Activated CD4-positive, alpha-beta T cell treated with anti-CD3 and anti-CD28 coated beads for 36 hours (primary cell): ENCODE measurements around the gene MMP8. TPM values are rescaled to one million over a fixed set of nuclear protein-coding genes. Genes with fewer than 3 reads are reported as not detected.
"Not testable (repeated sequence)": the region's sequence is repeated elsewhere in the genome, so short reads cannot be mapped to it uniquely, and the experiment has no call there.

ENCODE experiments used
- ATAC-seq: fragments of 200-7000 bp; cut with Tn5 transposase; one replicate; pipeline ENCODE4 v1.10.0; 2021; ENCODE audit warnings: mild to moderate bottlenecking, moderate library complexity
- CTCF ChIA-PET: fragments of 350-600 bp; sonication (Branson Sonifier 250); formaldehyde crosslinking; loops from one replicate; lab custom pipeline; 2021; ENCODE audit warnings: antibody characterized with exemption; lab: Charles Lee
- POLR2A ChIA-PET: fragments of 350-600 bp; sonication (Branson Sonifier 250); formaldehyde crosslinking; loops from one replicate; lab custom pipeline; 2021; ENCODE audit warnings: antibody characterized with exemption, inconsistent platforms; lab: Charles Lee
- DNase-seq: peaks from one replicate; pipeline ENCODE4 v3.0.0-alpha.2; 2020
- H3K27ac Mint-ChIP-seq: one replicate; pipeline ENCODE4 v1.8.0; 2021; ENCODE audit warnings: mixed read lengths
- H3K27me3 Mint-ChIP-seq: one replicate; pipeline ENCODE4 v1.8.0; 2021; ENCODE audit warnings: mixed read lengths
- H3K36me3 Mint-ChIP-seq: one replicate; pipeline ENCODE4 v1.8.0; 2021; ENCODE audit warnings: low read depth, mixed read lengths
- H3K4me1 Mint-ChIP-seq: one replicate; pipeline ENCODE4 v1.8.0; 2021; ENCODE audit warnings: mixed read lengths
- H3K4me3 Mint-ChIP-seq: one replicate; pipeline ENCODE4 v1.8.0; 2021; ENCODE audit warnings: mild to moderate bottlenecking, moderate library complexity, mixed read lengths
- H3K9me3 Mint-ChIP-seq: one replicate; pipeline ENCODE4 v1.8.0; 2021; ENCODE audit warnings: low read depth, mixed read lengths
- intact Hi-C, 2 experiments: fragments of 100-400 bp; cut with DNase I in 1 of 2; cut with micrococcal nuclease in 1 of 2; formaldehyde crosslinking; loops; one replicate each; pipeline versions ENCODE4 v1.14.2 to v1.15.1; 2022 to 2024; cut with DNase I, micrococcal nuclease
- total RNA-seq, 2 experiments: library from RNA; stranded (reverse); gene quantifications; one replicate each; pipeline ENCODE4 v1.2.3, GENCODE V29; 2021

Gene MMP8
- total RNA-seq, 2 experiments from 2014 or later, result not detected

DNA sequence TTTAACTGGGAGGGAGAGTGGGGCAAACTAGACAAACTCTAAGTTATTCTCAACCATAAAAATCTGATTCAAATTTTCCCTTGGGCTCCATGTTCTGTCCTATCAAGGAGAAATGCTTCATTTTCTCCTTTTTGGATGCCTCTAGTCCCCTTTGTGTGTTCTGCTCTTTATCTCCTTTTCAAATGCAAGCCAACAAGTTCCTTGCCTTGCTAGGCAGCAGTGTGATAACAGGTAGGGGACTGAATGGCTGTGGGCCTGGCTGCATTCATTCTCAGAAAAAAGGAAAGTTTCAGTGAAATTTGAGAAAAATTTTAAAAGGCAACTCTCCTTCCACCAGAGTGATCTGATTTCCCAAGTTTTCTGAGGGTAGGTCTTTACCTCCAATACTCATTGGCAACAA lies 26.9 kb upstream of the MMP8 start:
- H3K4me3 Mint-ChIP-seq, result no peak overlapping the region
- H3K9me3 Mint-ChIP-seq, result peaks cover 3% of the 10 kb centered on the region
- H3K27ac Mint-ChIP-seq, result no peak overlapping the region
- ATAC-seq, result no peak
- intact Hi-C loops, result no loop called here
- no peaks in the 10 kb centered on the region for H3K4me1 Mint-ChIP-seq
- no peaks in the 10 kb centered on the region for H3K36me3 Mint-ChIP-seq
- DNase-seq, result no peak
- ChIA-PET CTCF (no interaction called here), POLR2A (no interaction called here)
- H3K27me3 Mint-ChIP-seq, result peaks cover 24% of the 10 kb centered on the region

DNA sequence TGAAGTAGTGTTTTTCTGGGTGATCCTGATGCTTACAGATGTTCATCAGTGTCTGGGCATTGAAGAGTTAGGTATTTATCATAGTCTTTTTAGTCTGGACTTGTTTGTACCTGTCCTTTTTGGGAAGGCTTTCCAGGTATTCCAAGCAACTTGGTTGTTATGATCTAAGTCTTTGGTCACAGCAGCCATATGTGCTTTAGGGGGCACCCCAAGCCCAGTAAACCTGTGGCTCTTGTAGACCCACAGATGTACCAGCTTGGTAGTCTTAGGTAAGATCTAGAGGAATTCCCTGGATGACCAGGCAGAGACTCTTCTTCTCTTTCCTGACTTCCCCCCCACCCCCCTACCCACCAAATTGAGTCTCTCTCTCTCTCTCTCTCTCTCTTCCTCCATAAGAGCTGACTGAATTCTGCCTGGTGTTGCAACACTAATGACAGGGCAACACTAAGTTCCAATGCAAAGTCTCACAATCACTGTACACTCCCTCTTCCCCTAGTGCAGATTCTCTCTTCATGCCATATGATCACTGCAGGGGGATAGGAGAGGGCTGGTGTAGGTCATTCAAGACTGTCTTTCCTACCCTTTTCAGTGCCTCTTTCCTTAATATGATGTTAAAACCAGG lies 24.5 kb upstream of the MMP8 start:
- CTCF ChIA-PET, result interaction anchor here (0.7 kb wide), 1 partner anchor 68 kb away, joined by 4 read pairs; no protein-coding TSS in a partner anchor
- intact Hi-C loops, result no loop called here

DNA sequence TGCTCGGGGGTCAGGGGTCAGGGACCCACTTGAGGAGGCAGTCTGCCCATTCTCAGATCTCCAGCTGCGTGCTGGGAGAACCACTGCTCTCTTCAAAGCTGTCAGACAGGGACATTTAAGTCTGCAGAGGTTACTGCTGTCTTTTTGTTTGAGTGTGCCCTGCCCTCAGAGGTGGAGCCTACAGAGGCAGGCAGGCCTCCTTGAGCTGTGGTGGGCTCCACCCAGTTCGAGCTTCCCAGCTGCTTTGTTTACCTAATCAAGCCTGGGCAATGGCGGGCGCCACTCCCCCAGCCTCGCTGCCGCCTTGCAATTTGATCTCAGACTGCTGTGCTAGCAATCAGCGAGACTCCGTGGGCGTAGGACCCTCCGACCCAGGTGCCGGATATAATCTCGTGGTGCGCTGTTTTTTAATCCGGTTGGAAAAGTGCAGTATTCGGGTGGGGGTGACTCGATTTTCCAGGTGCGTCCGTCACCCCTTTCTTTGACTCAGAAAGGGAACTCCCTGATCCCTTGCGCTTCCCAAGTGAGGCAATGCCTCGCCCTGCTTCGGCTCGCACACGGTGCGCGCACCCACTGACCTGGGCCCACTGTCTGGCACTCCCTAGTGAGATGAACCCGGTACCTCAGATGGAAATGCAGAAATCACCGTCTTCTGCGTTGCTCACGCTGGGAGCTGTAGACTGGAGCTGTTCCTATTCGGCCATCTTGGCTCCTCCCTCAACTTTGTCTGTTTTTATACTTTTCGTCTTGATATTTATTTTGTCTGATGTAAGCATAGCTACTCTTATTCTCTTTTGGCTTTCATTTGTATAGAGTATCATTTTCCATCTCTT lies 22.2 kb upstream of the MMP8 start:
- intact Hi-C loops, ATAC-seq, DNase-seq, H3K27ac Mint-ChIP-seq, H3K9me3 Mint-ChIP-seq, POLR2A ChIA-PET, H3K36me3 Mint-ChIP-seq, H3K27me3 Mint-ChIP-seq, H3K4me1 Mint-ChIP-seq, CTCF ChIA-PET, H3K4me3 Mint-ChIP-seq: not testable (repeated sequence)

More for the DNA sequence above, 24.5 kb upstream of the MMP8 start:
- Mint-ChIP-seq H3K9me3 (peaks cover 7% of the 10 kb centered on the region), H3K4me3 (no peak overlapping the region), H3K27me3 (peaks cover 17% of the 10 kb centered on the region), H3K4me1 (no peaks in the 10 kb centered on the region), H3K27ac (no peak overlapping the region), H3K36me3 (no peaks in the 10 kb centered on the region)
- no peak for DNase-seq
- no peak for ATAC-seq
- POLR2A ChIA-PET, result no interaction called here

DNA sequence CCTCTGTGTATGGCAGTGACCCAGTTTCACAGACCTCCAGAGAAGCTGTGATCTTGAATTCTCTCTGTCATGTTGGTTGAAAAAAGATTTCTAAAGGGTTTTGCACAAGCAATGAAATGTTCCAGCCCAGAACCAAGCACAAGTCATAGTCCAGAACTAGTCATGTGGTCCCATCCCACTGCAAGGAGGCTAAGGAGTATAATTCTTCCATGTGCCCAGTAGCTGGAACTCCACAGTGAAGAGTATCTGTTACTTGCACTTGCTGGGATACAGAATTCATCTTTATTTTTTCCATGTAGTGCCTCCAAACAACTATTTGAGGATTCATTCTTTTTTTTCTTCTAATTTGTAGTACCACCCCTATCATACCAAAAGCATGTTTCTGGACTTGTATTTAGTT lies 9.9 kb upstream of the MMP8 start:
- no peaks in the 10 kb centered on the region for H3K4me1 Mint-ChIP-seq
- no peak for ATAC-seq
- intact Hi-C loops, result loop anchor here in 1 of 2 experiments (1.0 kb wide), 1 partner anchor 321 kb away; no protein-coding TSS in a partner anchor
- POLR2A ChIA-PET, result no interaction called here
- peaks cover 17% of the 10 kb centered on the region for H3K27me3 Mint-ChIP-seq
- no peak for DNase-seq
- no peak overlapping the region for H3K27ac Mint-ChIP-seq
- CTCF ChIA-PET, result interaction anchor here (0.7 to 3.2 kb wide), 4 partner anchors 28 to 499 kb away, joined by 3 to 15 read pairs (median 3); partner anchors contain the start of gene MMP10
- H3K36me3 Mint-ChIP-seq, result no peaks in the 10 kb centered on the region
- no peaks in the 10 kb centered on the region for H3K9me3 Mint-ChIP-seq
- no peak overlapping the region for H3K4me3 Mint-ChIP-seq

DNA sequence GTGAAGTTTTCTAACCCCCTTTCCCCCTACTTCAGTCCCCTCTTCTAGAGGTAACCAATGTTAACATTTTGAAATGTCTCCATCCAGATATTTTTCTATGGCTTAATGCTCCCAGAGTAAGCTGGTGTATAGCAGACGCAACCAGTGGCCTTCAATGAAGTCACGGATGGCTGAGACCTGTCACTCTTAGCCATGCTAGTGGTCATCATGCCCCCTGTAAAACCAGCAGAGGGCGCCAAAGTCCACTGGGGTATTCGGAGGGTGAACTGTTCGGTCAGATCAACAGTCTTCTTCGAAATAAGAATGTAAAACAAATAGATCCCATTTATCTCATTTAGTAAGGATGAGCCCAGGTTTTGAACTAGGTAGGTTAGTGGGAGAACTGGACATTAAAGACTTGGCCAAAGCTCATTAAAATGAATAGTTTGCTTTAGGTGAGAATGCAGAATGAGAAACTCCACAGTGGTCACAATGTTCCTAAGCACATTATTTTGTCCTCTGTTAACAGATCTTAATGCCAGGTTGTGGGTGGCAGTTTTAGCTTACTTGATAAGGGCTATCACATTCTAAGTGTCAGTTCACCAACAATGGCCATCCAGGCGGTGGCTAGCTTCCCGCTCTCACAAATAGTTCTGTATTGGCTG lies 8.6 kb upstream of the MMP8 start:
- POLR2A ChIA-PET, result no interaction called here
- Mint-ChIP-seq H3K4me3 (no peak overlapping the region), H3K36me3 (no peaks in the 10 kb centered on the region), H3K9me3 (no peaks in the 10 kb centered on the region), H3K27ac (no peak overlapping the region), H3K4me1 (no peaks in the 10 kb centered on the region), H3K27me3 (peaks cover 14% of the 10 kb centered on the region)
- ATAC-seq, result peak; percentile 65
- intact Hi-C loops, result loop anchor here (1.0 kb wide), 1 partner anchor 208 kb away; no protein-coding TSS in a partner anchor
- CTCF ChIA-PET, result interaction anchor here (0.8 to 3.2 kb wide), 7 partner anchors 17 to 244 kb away, joined by 3 to 15 read pairs (median 4); no protein-coding TSS in a partner anchor
- peak; percentile 79 for DNase-seq

DNA sequence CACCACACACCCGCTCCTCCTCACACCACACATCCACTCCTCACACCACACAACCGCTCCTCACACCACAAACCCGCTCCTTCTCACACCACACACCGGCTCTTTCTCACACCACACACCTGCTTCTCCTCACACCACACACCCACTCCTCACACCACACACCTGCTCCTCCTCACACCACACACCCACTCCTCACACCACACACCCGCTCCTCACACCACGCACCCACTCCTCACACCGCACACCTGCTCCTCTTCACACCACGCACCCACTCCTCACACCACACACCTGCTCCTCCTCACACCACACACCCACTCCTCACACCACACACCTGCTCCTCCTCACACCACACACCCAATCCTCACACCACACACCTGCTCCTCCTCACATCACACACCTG lies 6.2 kb upstream of the MMP8 start:
- CTCF ChIA-PET, H3K4me1 Mint-ChIP-seq, H3K4me3 Mint-ChIP-seq, H3K27ac Mint-ChIP-seq, H3K36me3 Mint-ChIP-seq, DNase-seq, ATAC-seq, intact Hi-C loops, POLR2A ChIA-PET, H3K9me3 Mint-ChIP-seq: not testable (repeated sequence)
- H3K27me3 Mint-ChIP-seq, result peaks cover 11% of the 10 kb centered on the region

DNA sequence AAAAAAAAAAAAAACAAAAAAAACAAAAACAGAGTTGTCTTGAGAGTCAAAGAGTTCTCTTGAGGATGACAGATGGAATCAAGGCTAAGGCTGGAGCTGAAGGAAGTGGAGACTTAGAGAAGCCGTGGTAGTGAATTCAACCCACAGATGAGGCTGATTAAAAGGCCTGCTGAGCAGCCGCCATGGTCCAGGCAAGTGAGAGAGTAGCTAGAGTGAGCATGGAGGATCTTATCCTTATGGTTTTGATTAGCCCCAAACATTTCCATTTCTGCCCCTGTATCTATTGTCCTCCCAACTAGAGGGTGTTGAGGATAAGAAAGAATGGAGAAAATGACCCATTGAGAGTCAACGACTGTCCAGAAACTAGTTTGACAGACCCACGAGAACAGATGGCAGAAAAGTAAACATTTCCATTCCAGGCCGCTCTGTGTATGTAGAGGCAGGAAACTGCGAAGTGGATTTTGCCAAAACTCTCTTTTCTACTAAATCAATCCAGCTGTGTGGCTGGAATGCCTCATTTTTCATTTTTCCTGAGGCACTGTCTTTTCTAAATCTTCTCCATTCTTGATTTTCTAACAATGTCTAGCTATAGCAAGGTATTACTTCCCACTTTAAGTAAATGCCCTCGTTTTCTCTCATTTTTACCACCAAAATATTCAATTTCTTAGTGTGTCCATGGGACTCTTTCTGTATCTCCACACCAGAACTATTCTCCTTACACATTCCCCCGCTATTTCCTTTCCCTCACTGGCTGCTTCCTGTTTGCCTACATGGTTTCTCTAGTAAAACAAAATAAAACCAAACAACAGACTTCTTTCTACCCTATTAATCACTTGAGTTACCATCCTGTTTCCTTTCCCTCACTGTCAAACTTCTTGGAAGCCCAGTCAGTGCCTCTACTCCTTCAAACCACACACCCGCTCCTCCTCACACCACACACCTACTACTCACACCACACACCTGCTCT lies 5.4 kb upstream of the MMP8 start:
- H3K4me3 Mint-ChIP-seq, result no peak overlapping the region
- no peaks in the 10 kb centered on the region for H3K36me3 Mint-ChIP-seq
- POLR2A ChIA-PET, result no interaction called here
- H3K27ac Mint-ChIP-seq, result no peak overlapping the region
- no peaks in the 10 kb centered on the region for H3K4me1 Mint-ChIP-seq
- intact Hi-C loops, result no loop called here
- DNase-seq (no peak), ATAC-seq (no peak)
- CTCF ChIA-PET, result no interaction called here
- H3K27me3 Mint-ChIP-seq, result peaks cover 9% of the 10 kb centered on the region
- no peaks in the 10 kb centered on the region for H3K9me3 Mint-ChIP-seq

DNA sequence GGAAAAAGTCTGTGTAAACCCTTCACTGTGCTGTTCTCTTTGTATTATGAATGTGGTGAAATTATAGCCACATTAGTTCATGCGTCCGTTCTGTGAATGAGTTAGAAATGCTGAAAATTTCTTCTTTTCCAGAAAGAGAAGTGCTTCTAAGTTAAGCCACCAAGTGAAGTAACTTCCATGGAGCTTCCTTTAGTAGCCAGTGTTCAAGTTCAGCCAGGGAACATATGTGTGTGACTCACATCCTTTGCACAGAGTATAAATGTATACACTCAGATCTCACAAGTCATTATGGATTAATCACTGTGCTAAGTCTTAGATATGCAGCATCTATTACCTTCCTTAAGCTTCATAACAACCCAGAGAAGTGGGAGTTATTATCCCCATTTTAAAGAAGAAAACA lies 3.1 kb upstream of the MMP8 start:
- Mint-ChIP-seq H3K4me1 (no peaks in the 10 kb centered on the region), H3K36me3 (no peaks in the 10 kb centered on the region), H3K27ac (no peak overlapping the region), H3K4me3 (no peak overlapping the region), H3K9me3 (no peaks in the 10 kb centered on the region), H3K27me3 (peaks cover 2% of the 10 kb centered on the region)
- POLR2A ChIA-PET, result no interaction called here
- CTCF ChIA-PET, result no interaction called here
- peak; percentile 60 for ATAC-seq
- DNase-seq, result no peak
- intact Hi-C loops, result no loop called here

DNA sequence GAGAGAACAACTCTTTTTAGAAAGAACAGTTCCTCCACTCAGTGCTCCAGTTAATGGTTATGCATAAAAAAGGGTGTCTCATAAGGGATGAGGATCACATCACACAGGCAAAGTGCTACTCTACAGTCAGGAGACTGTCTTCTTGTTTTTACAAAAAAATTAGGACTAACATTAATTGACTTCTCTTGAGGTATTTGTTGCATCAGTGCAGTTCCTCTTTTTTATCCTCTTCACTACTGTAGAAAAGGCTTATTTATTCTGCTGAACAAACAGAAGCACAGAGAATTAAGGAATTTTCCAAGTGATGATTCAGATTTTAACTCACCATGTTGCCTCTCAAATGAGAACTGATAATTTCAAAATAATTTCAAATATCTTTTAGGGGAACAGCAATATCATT lies 1.9 kb downstream of the MMP8 start:
- peaks cover 10% of the 10 kb centered on the region for H3K27me3 Mint-ChIP-seq
- intact Hi-C loops, result no loop called here
- no peak for ATAC-seq

DNA sequence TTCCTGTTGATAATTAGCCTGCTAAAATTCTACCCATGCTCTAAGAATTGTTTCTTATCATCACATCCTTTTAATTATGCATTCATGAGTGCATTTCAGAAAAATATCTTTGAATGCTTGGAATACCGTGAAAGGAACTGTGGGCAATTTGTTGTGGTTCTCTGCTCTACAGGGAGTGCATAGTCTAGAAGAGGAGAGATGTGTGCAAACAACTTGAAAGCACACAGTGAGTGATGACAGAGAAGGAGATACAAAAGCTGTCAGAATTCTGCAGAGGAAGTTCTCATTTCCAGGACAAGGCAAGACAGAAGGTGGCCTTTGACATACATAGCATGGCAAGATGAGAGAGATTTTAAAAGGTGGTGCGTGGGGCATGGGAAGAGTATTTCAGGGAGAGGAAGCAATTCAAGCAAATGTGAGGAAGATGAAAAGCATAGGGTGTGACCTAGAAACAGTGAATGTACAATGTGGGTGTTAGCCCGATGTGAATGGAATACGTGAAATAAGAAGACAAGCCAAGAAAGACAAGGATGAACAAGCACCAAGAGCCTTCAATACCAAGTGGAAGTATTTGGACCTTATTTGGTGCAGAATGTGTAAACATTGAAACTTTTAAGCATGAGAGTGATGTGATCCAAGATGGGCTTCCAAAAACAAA lies 5.0 kb downstream of the MMP8 start:
- Mint-ChIP-seq H3K4me3 (no peak overlapping the region), H3K27ac (no peak overlapping the region), H3K36me3 (no peaks in the 10 kb centered on the region), H3K27me3 (peaks cover 10% of the 10 kb centered on the region), H3K9me3 (no peaks in the 10 kb centered on the region), H3K4me1 (no peaks in the 10 kb centered on the region)
- CTCF ChIA-PET, result no interaction called here
- ATAC-seq (no peak), DNase-seq (no peak)
- intact Hi-C loops, result no loop called here
- POLR2A ChIA-PET, result no interaction called here

More for the DNA sequence above, 1.9 kb downstream of the MMP8 start:
- ChIA-PET POLR2A (no interaction called here), CTCF (no interaction called here)
- no peaks in the 10 kb centered on the region for H3K9me3 Mint-ChIP-seq
- no peak for DNase-seq
- H3K4me3 Mint-ChIP-seq, result no peak overlapping the region
- no peak overlapping the region for H3K27ac Mint-ChIP-seq
- no peaks in the 10 kb centered on the region for H3K4me1 Mint-ChIP-seq
- H3K36me3 Mint-ChIP-seq, result no peaks in the 10 kb centered on the region
